Mucosa of descending colon (tissue), 3 donors: ENCODE measurements around the gene FBXW11. TPM values are rescaled to one million over a fixed set of nuclear protein-coding genes. Genes with fewer than 3 reads are reported as not detected.

Experiments
- ATAC-seq: fragments of 200-7000 bp; cut with Tn5 transposase; one replicate; pipeline ENCODE4 v1.9.1; 2020; ENCODE audit warnings: mild to moderate bottlenecking, moderate library complexity
- DNase-seq, 3 donors: peaks; one replicate each; pipeline ENCODE4 v3.0.0-alpha.2; 2020
- H3K36me3 ChIP-seq: fragments of 200-600 bp; one replicate; pipeline ENCODE4 v1.8.0; 2021; ENCODE audit warnings: low read depth, mild to moderate bottlenecking
- H3K4me1 ChIP-seq: fragments of 200-600 bp; one replicate; pipeline ENCODE4 v1.8.0; 2021; ENCODE audit warnings: low read depth, mild to moderate bottlenecking
- H3K4me3 ChIP-seq: fragments of 200-600 bp; one replicate; pipeline ENCODE4 v1.8.0; 2021; ENCODE audit warnings: mild to moderate bottlenecking
- H3K9me3 ChIP-seq: fragments of 200-600 bp; one replicate; pipeline ENCODE4 v1.8.0; 2021; ENCODE audit warnings: mild to moderate bottlenecking
- intact Hi-C, 2 donors: fragments of 100-400 bp; cut with DNase I in 1 of 2; cut with micrococcal nuclease in 1 of 2; formaldehyde crosslinking; loops; one replicate each; pipeline versions ENCODE4 v1.11.0 to v1.11.1; 2022; cut with DNase I, micrococcal nuclease
- total RNA-seq, 3 donors: library from RNA; stranded (reverse); fragmentation: NEBNext Ultra II Directional in 2 of 3; extraction: Animal tissue kit (Norgen Biotek cat#: 25700) in 2 of 3; gene quantifications; one replicate each; pipeline versions ENCODE4 v1.2.1 to v1.2.4, GENCODE V29; 2021 to 2023
- TF ChIP-seq, protein P1 (sequence below): fragments of 200-600 bp; IDR thresholded peaks from one replicate; pipeline ENCODE4 v1.8.0; 2022; ENCODE audit warnings: antibody characterized with exemption, mild to moderate bottlenecking
- donor health status: DM: no; HTN: no; CAD: no; lungs with moderate emphysema.
- donor health status: DM: no; HTN: no; CAD: no.
- donor health status: DM: no; HTN: yes; CAD: no.

The FBXW11 gene
- total RNA-seq, 3 donors from 2014 or later = 37.2 to 50.2 (median 39.5) TPM

DNA sequence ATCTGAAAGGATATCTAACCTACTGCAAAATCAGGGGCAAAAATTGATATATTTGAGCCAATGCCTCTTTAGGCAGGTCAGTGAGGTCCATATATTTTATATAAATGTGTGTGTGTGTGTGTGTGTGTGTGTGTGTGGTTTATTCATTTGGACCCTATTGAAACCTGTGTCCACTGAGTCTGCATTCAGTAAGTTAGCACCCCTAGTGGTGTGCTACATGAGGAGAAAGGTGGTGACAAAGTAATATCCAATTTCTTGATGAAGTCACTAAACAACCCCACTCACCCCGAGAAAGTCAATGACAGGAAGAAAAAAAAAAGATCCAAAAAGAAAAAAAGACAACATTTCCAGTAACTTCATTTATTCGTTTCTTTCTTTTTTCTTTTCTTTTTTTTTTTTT lies 4.1 kb downstream of the FBXW11 start:
- peak in 1 of 3 donors; percentile 5 for DNase-seq
- intact Hi-C loops = no loop called here
- ATAC-seq = no peak

DNA sequence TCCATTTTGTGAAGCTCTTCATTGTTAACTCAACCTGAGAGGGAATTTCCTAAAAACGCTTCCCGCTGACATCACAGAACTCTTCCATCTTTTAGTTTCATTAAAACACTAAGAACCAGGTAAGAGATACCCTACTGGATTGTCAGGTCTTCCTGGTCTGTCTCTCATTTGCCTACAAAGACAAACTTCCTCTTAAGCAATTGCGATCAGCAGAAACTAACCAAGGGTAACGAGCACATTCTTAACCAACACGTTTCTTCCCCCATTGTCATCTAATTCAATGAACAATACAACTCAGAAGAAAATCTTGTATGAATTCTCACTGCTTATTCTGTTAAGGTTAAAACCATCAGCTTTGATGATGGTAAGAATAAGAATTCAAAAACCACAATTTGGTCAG lies 6.6 kb downstream of the FBXW11 start:
- no peaks in the 10 kb centered on the region for H3K36me3 ChIP-seq
- peak; percentile 40 for ATAC-seq
- H3K4me1 ChIP-seq = peaks cover 21% of the 10 kb centered on the region
- H3K9me3 ChIP-seq = no peaks in the 10 kb centered on the region
- TF ChIP-seq, protein P1, sequence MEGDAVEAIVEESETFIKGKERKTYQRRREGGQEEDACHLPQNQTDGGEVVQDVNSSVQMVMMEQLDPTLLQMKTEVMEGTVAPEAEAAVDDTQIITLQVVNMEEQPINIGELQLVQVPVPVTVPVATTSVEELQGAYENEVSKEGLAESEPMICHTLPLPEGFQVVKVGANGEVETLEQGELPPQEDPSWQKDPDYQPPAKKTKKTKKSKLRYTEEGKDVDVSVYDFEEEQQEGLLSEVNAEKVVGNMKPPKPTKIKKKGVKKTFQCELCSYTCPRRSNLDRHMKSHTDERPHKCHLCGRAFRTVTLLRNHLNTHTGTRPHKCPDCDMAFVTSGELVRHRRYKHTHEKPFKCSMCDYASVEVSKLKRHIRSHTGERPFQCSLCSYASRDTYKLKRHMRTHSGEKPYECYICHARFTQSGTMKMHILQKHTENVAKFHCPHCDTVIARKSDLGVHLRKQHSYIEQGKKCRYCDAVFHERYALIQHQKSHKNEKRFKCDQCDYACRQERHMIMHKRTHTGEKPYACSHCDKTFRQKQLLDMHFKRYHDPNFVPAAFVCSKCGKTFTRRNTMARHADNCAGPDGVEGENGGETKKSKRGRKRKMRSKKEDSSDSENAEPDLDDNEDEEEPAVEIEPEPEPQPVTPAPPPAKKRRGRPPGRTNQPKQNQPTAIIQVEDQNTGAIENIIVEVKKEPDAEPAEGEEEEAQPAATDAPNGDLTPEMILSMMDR = no peak
- no peak overlapping the region for H3K4me3 ChIP-seq
- intact Hi-C loops = no loop called here
- DNase-seq = no peak

More for the DNA sequence above, 4.1 kb downstream of the FBXW11 start:
- TF ChIP-seq, protein P1 = no peak
- no peaks in the 10 kb centered on the region for H3K9me3 ChIP-seq
- H3K4me3 ChIP-seq = no peak overlapping the region
- H3K4me1 ChIP-seq = peaks cover 3% of the 10 kb centered on the region
- no peaks in the 10 kb centered on the region for H3K36me3 ChIP-seq

DNA sequence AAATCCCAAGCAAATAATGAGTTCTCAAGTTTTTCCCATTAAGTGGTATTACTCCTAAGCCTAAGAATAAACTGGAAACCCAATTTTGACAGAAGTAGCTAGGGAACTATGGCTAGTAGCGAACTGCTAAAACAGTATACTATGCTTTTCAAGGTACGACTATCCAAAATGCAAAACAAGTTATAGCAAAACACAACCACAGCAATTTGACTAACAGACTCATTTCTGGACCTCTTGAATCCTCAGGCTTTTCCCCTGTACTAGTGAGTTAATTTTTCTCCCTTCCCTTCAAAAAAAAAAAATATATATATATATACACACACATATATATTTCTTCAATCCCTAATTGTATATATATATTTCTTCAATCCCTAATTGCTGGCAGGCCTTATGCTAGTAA lies 7.3 kb downstream of the FBXW11 start:
- intact Hi-C loops = no loop called here
- H3K4me1 ChIP-seq = peaks cover 21% of the 10 kb centered on the region
- H3K36me3 ChIP-seq = no peaks in the 10 kb centered on the region
- H3K9me3 ChIP-seq = no peaks in the 10 kb centered on the region
- DNase-seq = no peak
- ATAC-seq = no peak
- no peak overlapping the region for H3K4me3 ChIP-seq
- TF ChIP-seq, protein P1 = no peak

DNA sequence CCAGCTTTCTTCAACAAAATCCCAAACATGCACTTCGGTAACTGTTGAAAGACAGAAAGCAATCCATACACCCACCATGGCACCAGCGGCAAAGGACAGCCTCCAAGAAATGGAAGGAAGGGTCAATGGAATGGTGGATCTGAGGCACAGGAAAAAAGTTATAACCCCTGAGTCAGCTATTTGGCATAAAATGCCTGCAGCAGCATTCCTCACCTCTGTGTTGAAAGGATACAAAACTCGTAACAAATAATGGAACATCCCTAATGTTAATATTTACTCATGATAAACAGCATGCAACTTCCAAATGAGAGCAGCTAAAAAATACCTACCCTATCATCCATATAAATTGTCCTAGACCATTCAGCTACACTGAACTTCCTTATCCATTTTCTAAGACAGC lies 9.4 kb downstream of the FBXW11 start:
- Histone ChIP-seq H3K4me3 (no peak overlapping the region), H3K9me3 (no peaks in the 10 kb centered on the region), H3K36me3 (no peaks in the 10 kb centered on the region), H3K4me1 (peaks cover 18% of the 10 kb centered on the region)
- DNase-seq = no peak
- TF ChIP-seq, protein P1 = no peak
- no peak for ATAC-seq
- intact Hi-C loops = no loop called here

DNA sequence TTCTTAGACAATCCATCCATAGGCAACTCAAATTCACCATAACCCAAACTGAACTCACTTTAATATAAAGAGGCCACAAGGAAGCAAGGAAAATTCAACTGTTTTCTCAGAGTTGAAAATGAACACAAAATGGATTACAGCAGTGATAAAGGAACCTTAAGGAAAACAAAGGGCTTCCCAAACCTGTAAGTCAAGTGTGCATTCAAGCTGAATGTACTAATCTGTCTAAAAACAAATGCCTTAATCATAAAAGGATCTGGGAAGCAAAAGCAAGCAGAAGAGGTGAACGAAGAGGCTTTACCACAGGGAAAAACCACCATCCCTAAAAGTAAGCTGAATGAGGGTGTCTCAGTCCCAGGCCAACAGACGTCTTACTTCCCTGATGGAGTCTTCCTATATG lies 13.6 kb downstream of the FBXW11 start:
- TF ChIP-seq, protein P1 = no peak
- ATAC-seq = no peak
- intact Hi-C loops = no loop called here
- no peak for DNase-seq
- Histone ChIP-seq H3K4me1 (peaks cover 21% of the 10 kb centered on the region), H3K36me3 (no peaks in the 10 kb centered on the region), H3K4me3 (no peak overlapping the region), H3K9me3 (no peaks in the 10 kb centered on the region)

DNA sequence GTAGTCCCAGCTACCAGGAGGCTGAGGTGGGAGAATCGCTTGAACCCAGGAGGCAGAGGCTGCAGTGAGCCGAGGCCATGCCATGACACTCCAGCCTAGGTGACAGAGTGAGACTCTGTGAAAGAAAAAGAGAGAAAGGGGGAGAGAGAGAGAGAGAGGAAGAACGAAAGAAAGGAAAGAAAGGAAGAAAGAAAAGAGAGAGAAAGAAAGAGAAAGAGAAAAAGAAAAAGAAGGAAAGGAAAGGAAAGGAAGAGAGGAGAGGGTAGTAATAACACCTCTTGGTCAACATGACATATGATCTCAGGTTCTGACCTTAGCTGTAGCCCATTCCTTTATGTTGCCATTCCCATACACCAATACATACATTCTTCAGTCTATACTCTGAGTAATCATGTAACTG lies 14.1 kb downstream of the FBXW11 start:
- ATAC-seq = no peak
- TF ChIP-seq, protein P1 = no peak
- intact Hi-C loops = no loop called here

More for the DNA sequence above, 14.1 kb downstream of the FBXW11 start:
- Histone ChIP-seq H3K36me3 (no peaks in the 10 kb centered on the region), H3K4me1 (peaks cover 24% of the 10 kb centered on the region), H3K4me3 (no peak overlapping the region), H3K9me3 (no peaks in the 10 kb centered on the region)
- DNase-seq = no peak
